Progenitor cell of endocrine pancreas (in vitro differentiated cells): ENCODE results near the gene RANBP3L. TPM values are rescaled to one million over a fixed set of nuclear protein-coding genes. Genes with fewer than 3 reads are reported as not detected.
"Not testable (repeated sequence)": the region's sequence is repeated elsewhere in the genome, so short reads cannot be mapped to it uniquely, and the experiment has no call there.

ENCODE experiments used
- DNase-seq: peaks from one replicate; pipeline ENCODE4 v3.0.0; 2021; ENCODE audit warnings: low spot score; ENCODE audit not compliant: unreplicated experiment
- H3K27ac Mint-ChIP-seq: 2 replicates; pipeline ENCODE4 v1.8.0; 2021; ENCODE audit warnings: mild to moderate bottlenecking, moderate library complexity, mixed read lengths
- H3K27me3 Mint-ChIP-seq: 2 replicates; pipeline ENCODE4 v1.8.0; 2021; ENCODE audit warnings: mixed read lengths
- H3K36me3 Mint-ChIP-seq: 2 replicates; pipeline ENCODE4 v1.8.0; 2022; ENCODE audit warnings: mixed read lengths; ENCODE audit not compliant: insufficient read depth
- H3K4me1 Mint-ChIP-seq: 2 replicates; pipeline ENCODE4 v1.8.0; 2021; ENCODE audit warnings: low read depth, mixed read lengths
- H3K4me3 Mint-ChIP-seq: 2 replicates; pipeline ENCODE4 v1.8.0; 2021; ENCODE audit warnings: low read depth, mild to moderate bottlenecking, moderate library complexity, mixed read lengths
- H3K9me3 Mint-ChIP-seq: 2 replicates; pipeline ENCODE4 v1.8.0; 2021; ENCODE audit warnings: low read depth, mixed read lengths
- total RNA-seq: library from RNA; stranded (reverse); gene quantifications from 2 replicates; pipeline ENCODE4 v1.2.1, GENCODE V29; 2021
- TF ChIP-seq, protein P1 (sequence below): fragments of 200-600 bp; sonication (generic); IDR thresholded peaks from one replicate; pipeline ENCODE4 v1.5.0; 2021; ENCODE audit warnings: antibody characterized with exemption, mild to moderate bottlenecking; ENCODE audit not compliant: unreplicated experiment

The RANBP3L gene
- total RNA-seq, 1 donor from 2014 or later: not detected

- DNase-seq: no peak
- TF ChIP-seq, protein P1, sequence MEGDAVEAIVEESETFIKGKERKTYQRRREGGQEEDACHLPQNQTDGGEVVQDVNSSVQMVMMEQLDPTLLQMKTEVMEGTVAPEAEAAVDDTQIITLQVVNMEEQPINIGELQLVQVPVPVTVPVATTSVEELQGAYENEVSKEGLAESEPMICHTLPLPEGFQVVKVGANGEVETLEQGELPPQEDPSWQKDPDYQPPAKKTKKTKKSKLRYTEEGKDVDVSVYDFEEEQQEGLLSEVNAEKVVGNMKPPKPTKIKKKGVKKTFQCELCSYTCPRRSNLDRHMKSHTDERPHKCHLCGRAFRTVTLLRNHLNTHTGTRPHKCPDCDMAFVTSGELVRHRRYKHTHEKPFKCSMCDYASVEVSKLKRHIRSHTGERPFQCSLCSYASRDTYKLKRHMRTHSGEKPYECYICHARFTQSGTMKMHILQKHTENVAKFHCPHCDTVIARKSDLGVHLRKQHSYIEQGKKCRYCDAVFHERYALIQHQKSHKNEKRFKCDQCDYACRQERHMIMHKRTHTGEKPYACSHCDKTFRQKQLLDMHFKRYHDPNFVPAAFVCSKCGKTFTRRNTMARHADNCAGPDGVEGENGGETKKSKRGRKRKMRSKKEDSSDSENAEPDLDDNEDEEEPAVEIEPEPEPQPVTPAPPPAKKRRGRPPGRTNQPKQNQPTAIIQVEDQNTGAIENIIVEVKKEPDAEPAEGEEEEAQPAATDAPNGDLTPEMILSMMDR: no peak
- Mint-ChIP-seq H3K4me1 (peaks cover 9% of the 10 kb centered on the region), H3K9me3 (peaks cover 3% of the 10 kb centered on the region), H3K36me3 (no peaks in the 10 kb centered on the region), H3K4me3 (no peak overlapping the region), H3K27me3 (peaks cover 2% of the 10 kb centered on the region), H3K27ac (no peak overlapping the region)
Observed at GRCh38 chr5:36300191-36300926, 1.3 kb downstream of the RANBP3L start.

- Mint-ChIP-seq H3K27ac (no peak overlapping the region), H3K9me3 (peaks cover 3% of the 10 kb centered on the region), H3K27me3 (no peaks in the 10 kb centered on the region), H3K4me1 (peaks cover 9% of the 10 kb centered on the region), H3K36me3 (no peaks in the 10 kb centered on the region), H3K4me3 (no peak overlapping the region)
- TF ChIP-seq, protein P1: no peak
- no peak for DNase-seq
Observed at GRCh38 chr5:36298552-36298951, 3.1 kb downstream of the RANBP3L start.

DNA sequence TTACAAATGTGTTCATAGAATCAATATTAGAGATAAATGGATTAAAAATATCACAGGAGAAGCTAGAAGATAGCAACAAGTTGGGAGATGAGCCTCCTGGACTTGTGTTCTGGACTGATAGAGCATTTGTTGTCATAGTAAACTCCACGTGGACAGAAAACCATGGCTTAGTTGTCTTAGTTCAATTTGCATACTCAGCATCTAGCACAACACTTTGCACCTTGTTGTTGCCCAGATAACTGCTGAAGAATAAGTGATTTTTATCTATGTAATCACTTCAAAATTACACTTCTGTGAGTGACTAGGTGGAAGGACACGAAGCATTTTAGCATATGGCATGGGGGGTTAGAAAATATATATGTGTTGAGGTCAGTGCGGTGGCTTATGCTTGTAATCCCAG, 4.0 kb downstream of the RANBP3L start:
- TF ChIP-seq, protein P1: no peak
- no peaks in the 10 kb centered on the region for H3K27me3 Mint-ChIP-seq

GRCh38 chr5:36285837-36286615, 15.7 kb downstream of the RANBP3L start:
- Mint-ChIP-seq H3K9me3 (peaks cover 14% of the 10 kb centered on the region), H3K4me3 (no peak overlapping the region), H3K4me1 (no peaks in the 10 kb centered on the region), H3K36me3 (no peaks in the 10 kb centered on the region), H3K27me3 (no peaks in the 10 kb centered on the region), H3K27ac (no peak overlapping the region)
- TF ChIP-seq, protein P1: no peak
- no peak for DNase-seq

More for the DNA sequence above, 4.0 kb downstream of the RANBP3L start:
- H3K4me1 Mint-ChIP-seq: peaks cover 9% of the 10 kb centered on the region
- H3K36me3 Mint-ChIP-seq: no peaks in the 10 kb centered on the region
- H3K9me3 Mint-ChIP-seq: peaks cover 3% of the 10 kb centered on the region
- DNase-seq: no peak
- H3K27ac Mint-ChIP-seq: no peak overlapping the region
- H3K4me3 Mint-ChIP-seq: no peak overlapping the region

GRCh38 chr5:36283775-36284174, 17.9 kb downstream of the RANBP3L start:
- not testable (repeated sequence) for H3K27ac Mint-ChIP-seq, H3K4me3 Mint-ChIP-seq, H3K27me3 Mint-ChIP-seq, DNase-seq, H3K36me3 Mint-ChIP-seq, H3K4me1 Mint-ChIP-seq, H3K9me3 Mint-ChIP-seq
